ENCODE data around the gene ADAMTS5.

Gene ADAMTS5

GRCh38 chr21:26946744-26947446, 20.0 kb downstream of the ADAMTS5 start:
- no peak for DNase-seq

DNA sequence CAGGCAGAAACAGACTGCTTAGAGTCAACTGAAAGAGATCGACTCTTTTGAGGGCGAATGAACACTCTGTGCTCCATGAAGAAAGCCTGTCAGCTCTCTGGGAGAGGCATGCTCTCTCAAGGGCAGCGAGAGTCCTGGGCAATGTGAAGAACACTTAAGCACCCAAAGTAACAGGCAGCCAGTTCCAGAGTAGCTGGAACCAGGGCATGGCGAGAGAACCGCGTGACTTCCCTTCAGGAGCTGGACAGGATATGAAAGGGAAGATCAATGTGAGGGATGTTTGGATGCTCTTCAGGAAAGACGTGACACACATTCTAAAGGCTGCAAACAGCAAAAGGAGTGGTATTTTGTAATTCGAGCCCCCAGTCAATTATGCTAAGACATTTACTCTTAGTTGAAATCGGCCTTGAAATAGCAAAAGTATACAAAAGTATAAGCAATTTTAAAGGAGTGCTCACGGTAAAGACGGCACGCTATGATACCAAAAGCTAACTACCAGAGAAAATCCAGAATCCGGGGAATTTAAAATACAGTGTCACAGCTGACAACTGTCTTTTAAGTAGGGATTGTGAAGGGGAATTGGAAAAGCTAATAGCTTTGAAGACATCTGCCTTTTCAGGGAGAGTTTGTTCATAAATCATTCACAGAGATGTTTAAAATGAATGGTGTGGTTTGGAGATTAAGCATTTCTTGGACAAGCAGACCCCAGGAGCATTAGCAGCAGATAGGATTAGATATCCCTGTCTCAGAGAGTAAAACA, 20.8 kb downstream of the ADAMTS5 start:
- DNase-seq = no peak

- no peak for DNase-seq
These were observed 23.0 kb downstream of the ADAMTS5 start for GRCh38 chr21:26943921-26944320.

- DNase-seq = no peak
These were observed 25.5 kb downstream of the ADAMTS5 start for GRCh38 chr21:26941421-26941820.

GRCh38 chr21:26939601-26940111, 27.2 kb downstream of the ADAMTS5 start:
- DNase-seq = no peak

DNA sequence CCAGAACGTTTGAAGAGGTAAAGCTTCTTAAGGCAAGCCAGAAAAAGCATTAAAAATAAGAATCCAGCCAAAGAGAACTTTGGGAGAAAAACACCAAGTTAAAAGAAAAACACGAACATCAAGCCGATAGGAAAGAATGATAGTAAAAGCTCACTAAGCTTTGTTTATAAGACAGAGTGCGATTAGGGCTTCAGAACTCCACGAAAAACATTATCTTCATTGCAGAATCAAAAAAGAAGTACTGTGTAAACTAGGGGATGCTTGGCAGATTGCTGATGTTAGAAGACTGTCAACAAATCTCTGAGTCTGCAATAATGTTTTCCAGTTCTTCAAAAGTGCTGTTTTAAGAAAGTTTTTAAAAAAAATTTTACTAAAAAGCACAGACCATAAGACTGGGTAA, 30.2 kb downstream of the ADAMTS5 start:
- no peak for DNase-seq

DNA sequence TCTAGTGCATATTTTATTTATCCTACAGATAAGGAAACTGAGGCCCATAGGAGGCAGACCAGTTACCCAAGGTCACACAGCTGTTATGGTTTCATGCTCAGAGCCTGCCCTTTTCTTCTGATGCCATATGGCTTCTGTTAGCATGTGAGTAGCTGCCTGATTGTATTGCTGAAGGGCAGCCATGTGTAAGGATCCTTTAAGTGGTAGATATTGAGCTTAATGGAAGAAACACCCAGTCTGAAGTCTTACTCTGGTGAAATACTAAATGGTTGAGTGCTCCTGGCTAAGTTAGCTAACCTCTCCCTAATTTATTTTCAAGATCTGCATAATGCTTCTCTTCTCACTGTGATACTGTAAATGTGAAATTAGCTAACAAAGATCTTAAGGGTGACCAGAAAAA, 30.9 kb downstream of the ADAMTS5 start:
- DNase-seq = no peak

DNA sequence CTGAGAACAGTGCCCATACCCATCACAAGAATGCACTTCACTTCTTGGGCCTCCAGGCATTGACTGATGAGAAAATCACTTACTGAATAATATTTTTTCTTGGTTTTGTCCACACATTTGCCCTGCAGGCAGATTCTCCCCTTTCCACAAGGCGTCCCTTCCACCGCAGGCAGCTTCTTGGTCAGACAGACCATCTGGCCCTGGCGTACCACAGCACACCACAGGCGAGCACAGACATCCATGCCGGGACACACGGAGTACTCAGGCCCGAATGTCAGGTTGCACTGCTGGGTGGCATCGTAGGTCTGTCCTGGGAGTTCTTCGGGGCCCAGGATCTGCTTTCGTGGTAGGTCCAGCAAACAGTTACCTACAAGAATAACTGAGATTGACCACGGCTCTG, 32.5 kb downstream of the ADAMTS5 start:
- no peak for DNase-seq

DNA sequence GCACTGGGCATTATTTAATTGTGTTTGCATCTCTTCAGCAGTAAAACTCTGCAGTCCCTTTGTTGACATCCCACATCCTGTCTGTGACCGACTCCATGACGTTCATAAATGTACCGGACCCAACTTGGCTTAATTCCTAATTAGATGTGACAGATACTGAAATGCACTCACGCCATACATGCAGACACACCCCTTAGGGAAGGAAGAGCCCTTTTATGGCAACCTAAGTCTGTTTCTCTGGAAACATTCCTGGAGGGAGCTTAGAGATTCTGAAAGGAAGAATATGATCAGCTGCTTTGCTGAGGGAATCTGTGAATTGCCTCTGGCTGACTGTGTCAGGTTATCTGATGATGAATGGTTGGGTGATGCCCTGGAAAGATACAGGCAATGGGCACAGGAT, 33.4 kb downstream of the ADAMTS5 start:
- DNase-seq = no peak

GRCh38 chr21:26925636-26926035, 41.3 kb downstream of the ADAMTS5 start:
- DNase-seq = no peak

- no peak for DNase-seq
These were observed 41.8 kb downstream of the ADAMTS5 start for GRCh38 chr21:26925122-26925521.

DNA sequence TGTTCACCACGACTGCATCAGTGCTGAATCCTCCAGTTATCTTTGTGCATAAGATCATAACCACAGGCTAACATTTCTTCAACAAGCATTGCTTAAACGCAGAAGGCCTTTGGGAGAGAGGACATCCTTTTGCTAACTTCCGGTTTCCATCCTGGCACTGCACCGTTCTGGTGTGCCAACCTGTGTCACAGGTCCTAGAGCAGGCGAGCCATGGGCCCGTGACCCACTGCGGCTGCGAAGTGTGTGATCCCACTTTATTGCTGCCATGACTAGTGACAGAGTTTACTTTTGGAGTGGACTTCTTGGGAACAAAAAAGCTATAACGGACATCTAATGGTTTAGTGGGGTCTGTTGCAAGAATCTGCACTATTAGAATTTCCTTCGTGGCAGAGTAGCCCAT, 42.9 kb downstream of the ADAMTS5 start:
- no peak for DNase-seq

DNA sequence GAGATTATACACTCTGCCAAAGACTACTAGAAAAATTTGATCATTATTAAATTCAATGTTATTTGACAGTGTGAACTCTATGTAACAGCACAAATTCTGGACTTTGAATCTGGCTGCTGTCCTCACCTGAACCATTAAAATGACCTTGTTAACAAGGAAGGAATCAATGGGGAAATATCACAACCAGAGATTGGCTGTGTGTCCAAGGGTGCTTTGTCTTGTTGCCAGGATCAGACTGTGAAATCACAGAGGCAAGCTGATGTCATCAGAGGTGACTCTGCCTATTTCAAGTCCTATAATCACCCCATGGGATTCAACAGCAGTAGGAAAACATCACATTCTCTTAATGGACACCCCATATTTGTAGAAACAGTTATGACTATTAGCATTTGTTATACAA, 46.8 kb downstream of the ADAMTS5 start:
- DNase-seq = no peak

GRCh38 chr21:26918323-26919079, 48.4 kb downstream of the ADAMTS5 start:
- no peak for DNase-seq

GRCh38 chr21:26916799-26917198, 50.1 kb downstream of the ADAMTS5 start:
- DNase-seq = no peak

- no peak for DNase-seq
These were observed 52.3 kb downstream of the ADAMTS5 start for GRCh38 chr21:26914557-26914956.

DNA sequence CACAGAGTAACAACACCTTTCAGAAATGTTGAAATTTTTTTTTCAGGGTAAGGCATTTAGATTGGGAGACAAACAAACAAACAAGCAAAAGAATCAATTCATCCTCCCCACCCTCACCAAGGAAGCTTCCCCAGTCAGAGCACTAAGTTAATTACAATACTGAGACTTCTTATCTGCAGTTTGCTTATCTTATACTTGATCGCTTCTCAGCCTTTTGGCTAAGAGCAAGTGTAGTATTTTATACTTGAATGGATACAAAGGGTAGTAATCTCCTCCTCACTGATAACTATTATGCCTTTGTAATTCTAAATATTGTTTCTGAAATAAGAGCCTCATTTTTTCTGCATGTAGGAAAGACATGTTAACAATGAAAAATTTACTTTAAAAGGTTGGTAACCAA, 54.4 kb downstream of the ADAMTS5 start:
- DNase-seq = no peak

DNA sequence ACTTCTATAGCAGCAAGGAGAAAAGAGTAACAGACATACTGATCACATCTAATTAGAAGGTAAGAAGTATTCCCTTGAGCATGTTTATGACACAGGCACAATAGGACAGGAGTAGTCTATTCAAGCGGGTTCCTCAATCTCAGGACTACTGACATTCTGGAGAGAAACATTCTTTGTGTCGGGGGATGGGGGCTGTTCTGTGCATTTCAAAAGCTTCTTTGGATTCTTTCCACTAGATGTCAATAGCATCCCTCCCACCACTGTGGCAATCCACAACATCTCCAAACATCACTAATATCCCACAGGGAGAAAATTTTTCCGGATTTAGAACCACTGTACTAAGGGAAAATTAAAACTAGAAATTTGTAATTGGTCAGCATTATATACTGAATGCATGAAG, 56.9 kb downstream of the ADAMTS5 start:
- no peak for DNase-seq

- DNase-seq = no peak
These were observed 65.9 kb downstream of the ADAMTS5 start for GRCh38 chr21:26900980-26901379.

DNA sequence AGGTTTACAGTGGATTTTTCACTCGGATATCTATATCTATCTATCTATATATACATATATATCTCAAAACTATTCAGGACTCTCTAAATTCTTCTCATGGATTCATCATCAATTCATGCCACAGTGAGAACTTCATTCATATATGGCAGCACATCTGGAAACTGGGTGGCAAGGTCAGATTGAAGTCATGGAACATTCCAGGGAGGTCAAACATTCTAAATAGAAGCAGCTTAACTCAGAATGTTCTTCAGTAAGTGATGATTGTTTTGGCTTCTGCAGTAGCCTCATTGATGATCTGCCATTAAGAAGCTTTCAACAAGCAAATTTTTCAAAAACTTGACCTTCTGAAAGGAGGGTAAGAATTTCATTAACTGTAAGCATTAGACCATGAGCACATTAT, 74.7 kb downstream of the ADAMTS5 start:
- DNase-seq = no peak

GRCh38 chr21:26888931-26889330, 78.0 kb downstream of the ADAMTS5 start:
- DNase-seq = no peak

GRCh38 chr21:26888256-26888655, 78.6 kb downstream of the ADAMTS5 start:
- no peak for DNase-seq

DNA sequence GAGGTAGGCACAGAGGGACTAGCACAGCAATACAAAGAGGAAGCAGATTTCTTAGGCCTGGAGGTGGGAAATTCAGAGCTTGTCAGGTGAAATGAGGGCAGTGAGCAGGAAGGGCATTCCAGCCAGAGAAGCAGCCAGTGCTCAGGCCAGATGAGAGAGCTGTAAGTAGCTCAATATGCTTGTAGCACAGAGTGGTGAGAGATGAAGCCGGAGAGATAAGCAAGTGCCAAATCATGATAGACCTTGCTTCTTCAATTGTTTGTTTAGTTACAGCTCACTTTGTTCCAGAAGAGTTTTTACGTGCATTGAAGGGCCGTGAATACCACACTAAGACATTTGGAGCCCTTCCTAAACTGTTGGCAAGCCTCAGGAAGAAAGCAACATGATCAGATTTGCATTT, 79.6 kb downstream of the ADAMTS5 start:
- DNase-seq = no peak

DNA sequence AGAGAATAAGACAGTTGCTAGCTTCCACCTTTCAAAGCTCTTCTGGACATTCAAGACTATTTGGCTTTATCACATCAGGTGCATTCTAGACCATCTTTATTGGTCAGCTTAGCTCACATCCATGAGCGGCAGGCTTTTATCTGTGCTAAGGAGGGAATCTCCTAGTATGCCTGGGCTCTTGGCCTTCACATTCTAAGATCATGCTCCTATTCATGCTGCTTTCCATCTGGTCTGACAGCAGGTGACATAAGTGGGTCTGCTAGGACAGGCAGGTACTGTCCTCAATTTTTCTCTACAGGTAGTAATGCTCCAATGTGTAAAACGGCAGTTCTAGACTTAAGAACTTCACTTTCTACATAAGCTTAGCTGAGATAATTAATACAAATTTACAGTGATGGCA, 82.5 kb downstream of the ADAMTS5 start:
- no peak for DNase-seq

Data from OCI-M1 (cell line).